Keratinocyte (primary cell): ENCODE measurements around the gene APELA.

Experiments used
- EZH2 ChIP-seq: IDR thresholded peaks from one replicate; pipeline ENCODE4 v1.6.1; 2012; ENCODE audit warnings: inconsistent platforms, mild to moderate bottlenecking, low read length, moderate library complexity
- TF ChIP-seq, protein P1 (sequence below), 3 experiments: IDR thresholded peaks in 1 of 3; conservative IDR thresholded peaks in 1 of 3; optimal IDR thresholded peaks in 1 of 3; 2 replicates in 2 of 3; 3 replicates in 1 of 3; pipeline versions ENCODE3 to v1.5.1; 2011; ENCODE audit warnings: low read length in 3 of 3, mild to moderate bottlenecking in 3 of 3, moderate library complexity in 2 of 3, control low read depth in 1 of 3, inconsistent platforms in 1 of 3; ENCODE audit not compliant: insufficient read depth in 2 of 3; ENCODE audit errors: extremely low read depth in 1 of 3

DNA sequence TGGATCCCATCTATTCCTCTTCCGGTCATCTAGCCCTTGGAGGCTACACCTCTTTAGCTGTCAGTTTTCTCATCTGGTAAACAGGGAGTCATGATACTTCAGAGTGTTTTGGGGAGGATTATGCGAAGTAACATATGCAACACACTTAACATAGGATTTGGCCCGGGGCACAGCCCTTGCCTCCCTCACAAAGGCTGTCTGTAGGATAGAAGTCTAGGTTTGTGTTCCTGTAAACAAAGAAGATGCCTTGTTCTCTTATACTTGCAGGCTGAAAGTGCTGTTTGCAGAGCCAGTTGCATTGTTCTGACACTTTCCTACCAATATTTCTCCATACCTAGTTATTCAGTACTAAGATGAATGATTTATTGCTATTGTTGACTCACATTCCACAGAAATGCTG is 2.2 kb upstream of the APELA start:
- TF ChIP-seq, protein P1, sequence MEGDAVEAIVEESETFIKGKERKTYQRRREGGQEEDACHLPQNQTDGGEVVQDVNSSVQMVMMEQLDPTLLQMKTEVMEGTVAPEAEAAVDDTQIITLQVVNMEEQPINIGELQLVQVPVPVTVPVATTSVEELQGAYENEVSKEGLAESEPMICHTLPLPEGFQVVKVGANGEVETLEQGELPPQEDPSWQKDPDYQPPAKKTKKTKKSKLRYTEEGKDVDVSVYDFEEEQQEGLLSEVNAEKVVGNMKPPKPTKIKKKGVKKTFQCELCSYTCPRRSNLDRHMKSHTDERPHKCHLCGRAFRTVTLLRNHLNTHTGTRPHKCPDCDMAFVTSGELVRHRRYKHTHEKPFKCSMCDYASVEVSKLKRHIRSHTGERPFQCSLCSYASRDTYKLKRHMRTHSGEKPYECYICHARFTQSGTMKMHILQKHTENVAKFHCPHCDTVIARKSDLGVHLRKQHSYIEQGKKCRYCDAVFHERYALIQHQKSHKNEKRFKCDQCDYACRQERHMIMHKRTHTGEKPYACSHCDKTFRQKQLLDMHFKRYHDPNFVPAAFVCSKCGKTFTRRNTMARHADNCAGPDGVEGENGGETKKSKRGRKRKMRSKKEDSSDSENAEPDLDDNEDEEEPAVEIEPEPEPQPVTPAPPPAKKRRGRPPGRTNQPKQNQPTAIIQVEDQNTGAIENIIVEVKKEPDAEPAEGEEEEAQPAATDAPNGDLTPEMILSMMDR (optimal IDR thresholded peaks at IDR 0.05 in 1 of 3, IDR thresholded peaks at IDR 0.05 in 1 of 3, conservative IDR thresholded peaks at IDR 0.05 in 1 of 3; ENCODE audit: extremely low read depth in 1 of 3, insufficient read depth in 2 of 3, low read length in 3 of 3) = no peak
- TF ChIP-seq EZH2 = no peak
